ENCODE measurements around the gene IDH3B. TPM values are rescaled to one million over a fixed set of nuclear protein-coding genes. Genes with fewer than 3 reads are reported as not detected.
"Not testable (repeated sequence)": the region's sequence is repeated elsewhere in the genome, so short reads cannot be mapped to it uniquely, and the experiment has no call there.

Gene IDH3B
- total and polyA plus RNA-seq, 7 experiments from 2014 or later = 101 to 161 (median 107) TPM

- Histone ChIP-seq H3K36me3 (ENCODE audit: control insufficient read depth in 2 of 3, insufficient read depth in 3 of 3, low read length in 3 of 3) (no peaks in the 10 kb centered on the region), H3K27me3 (ENCODE audit: control insufficient read depth in 2 of 2, insufficient read depth in 2 of 2, low read length in 2 of 2) (peaks cover 4 to 9% of the 10 kb centered on the region in 2 donors), H3K27ac (ENCODE audit: low read depth, low read length) (no peak overlapping the region), H3K4me1 (ENCODE audit: control insufficient read depth in 2 of 2, insufficient read depth in 2 of 2, low read length in 2 of 2) (peaks cover 6 to 13% of the 10 kb centered on the region in 2 donors), H3K4me3 (ENCODE audit: low read length) (no peak overlapping the region), H3K9me3 (ENCODE audit: control insufficient read depth in 2 of 3, low read length in 3 of 3) (no peaks in the 10 kb centered on the region)
- Mint-ChIP-seq H3K4me3 (peak overlapping the region in 2 of 10 donors; percentile 92 to 93), H3K27ac (peak overlapping the region in 1 of 9 donors; percentile 62), H3K4me1 (peaks cover 24 to 37% (median 31%) of the 10 kb centered on the region in 7 donors), H3K9me3 (peaks cover 0 to 4% (median 0%) of the 10 kb centered on the region in 11 donors), H3K27me3 (peaks cover 8 to 42% (median 14%) of the 10 kb centered on the region in 5 donors), H3K36me3 (peaks cover 0 to 6% (median 0%) of the 10 kb centered on the region in 5 donors)
- CTCF ChIA-PET = interaction anchor here (0.5 to 1.1 kb wide), 3 partner anchors 23 to 231 kb away, joined by 3 to 9 read pairs (median 6); no protein-coding TSS in a partner anchor
- POLR2A ChIA-PET = interaction anchor here (0.7 kb wide), 1 partner anchor 9 kb away, joined by 3 read pairs; no protein-coding TSS in a partner anchor
- no peak for ATAC-seq
- intact Hi-C loops (cut with micrococcal nuclease) = loop anchor here in 1 of 2 donors (5.0 kb wide), 1 partner anchor 357 kb away; the partner anchor contains the start of gene MRPS26
- DNase-seq = no peak
Measured at GRCh38 chr20:2690213-2690612, 26.2 kb upstream of the IDH3B start.

- H3K9me3 Mint-ChIP-seq = peaks cover 0 to 3% (median 0%) of the 10 kb centered on the region in 11 donors
- Histone ChIP-seq H3K27me3 (ENCODE audit: control insufficient read depth in 2 of 2, insufficient read depth in 2 of 2, low read length in 2 of 2) (no peaks in the 10 kb centered on the region), H3K4me1 (ENCODE audit: control insufficient read depth in 2 of 2, insufficient read depth in 2 of 2, low read length in 2 of 2) (peaks cover 6 to 13% of the 10 kb centered on the region in 2 donors), H3K36me3 (ENCODE audit: control insufficient read depth in 2 of 3, insufficient read depth in 3 of 3, low read length in 3 of 3) (no peaks in the 10 kb centered on the region), H3K4me3 (ENCODE audit: low read length) (no peak overlapping the region), H3K9me3 (ENCODE audit: control insufficient read depth in 2 of 3, low read length in 3 of 3) (no peaks in the 10 kb centered on the region), H3K27ac (ENCODE audit: low read depth, low read length) (no peak overlapping the region)
- H3K36me3 Mint-ChIP-seq = peaks cover 0 to 6% (median 0%) of the 10 kb centered on the region in 5 donors
- H3K4me3 Mint-ChIP-seq = peak overlapping the region in 9 of 10 donors; percentile 34 to 73 (median 58)
- intact Hi-C loops (cut with micrococcal nuclease) = loop anchor here (1.0 to 5.0 kb wide), 11 partner anchors 23 to 313 kb away; partner anchors contain the start of genes IDH3B (in 1 of the 2) and PTPRA (in 1 of the 2)
- H3K4me1 Mint-ChIP-seq = peaks cover 24 to 31% (median 27%) of the 10 kb centered on the region in 7 donors
- H3K27ac Mint-ChIP-seq = peak overlapping the region in 6 of 9 donors; percentile 37 to 80 (median 71)
- peak; percentile 95 for ATAC-seq
- ChIA-PET CTCF (interaction anchor here (0.6 to 3.3 kb wide), 18 partner anchors 11 to 427 kb away, joined by 3 to 25 read pairs (median 4); no protein-coding TSS in a partner anchor), POLR2A (interaction anchor here (0.8 to 3.6 kb wide), 8 partner anchors 14 to 163 kb away, joined by 3 to 22 read pairs (median 5); partner anchors contain the start of genes IDH3B and NOP56)
- peaks cover 0 to 34% (median 7%) of the 10 kb centered on the region in 5 donors for H3K27me3 Mint-ChIP-seq
- DNase-seq = peak; percentile 71 to 89 (median 81)
Measured at GRCh38 chr20:2688041-2688591, 24.1 kb upstream of the IDH3B start.

- Histone ChIP-seq H3K4me1 (ENCODE audit: control insufficient read depth in 2 of 2, insufficient read depth in 2 of 2, low read length in 2 of 2) (peaks cover 6 to 13% of the 10 kb centered on the region in 2 donors), H3K36me3 (ENCODE audit: control insufficient read depth in 2 of 3, insufficient read depth in 3 of 3, low read length in 3 of 3) (no peaks in the 10 kb centered on the region), H3K4me3 (ENCODE audit: low read length) (no peak overlapping the region), H3K27ac (ENCODE audit: low read depth, low read length) (no peak overlapping the region), H3K27me3 (ENCODE audit: control insufficient read depth in 2 of 2, insufficient read depth in 2 of 2, low read length in 2 of 2) (no peaks in the 10 kb centered on the region), H3K9me3 (ENCODE audit: control insufficient read depth in 2 of 3, low read length in 3 of 3) (no peaks in the 10 kb centered on the region)
- ChIA-PET CTCF (interaction anchor here (0.6 to 3.3 kb wide), 12 partner anchors 11 to 313 kb away, joined by 3 to 25 read pairs (median 4); no protein-coding TSS in a partner anchor), POLR2A (interaction anchor here (0.8 to 3.6 kb wide), 5 partner anchors 23 to 64 kb away, joined by 4 to 22 read pairs (median 6); partner anchors contain the start of genes IDH3B and NOP56)
- peak overlapping the region in 7 of 10 donors; percentile 51 to 67 (median 58) for H3K4me3 Mint-ChIP-seq
- H3K27ac Mint-ChIP-seq = peak overlapping the region in 6 of 9 donors; percentile 37 to 79 (median 70)
- no peak for ATAC-seq
- no peak for DNase-seq
- peaks cover 0 to 38% (median 13%) of the 10 kb centered on the region in 5 donors for H3K27me3 Mint-ChIP-seq
- H3K9me3 Mint-ChIP-seq = peaks cover 0 to 3% (median 0%) of the 10 kb centered on the region in 11 donors
- peaks cover 0 to 6% (median 0%) of the 10 kb centered on the region in 5 donors for H3K36me3 Mint-ChIP-seq
- intact Hi-C loops (cut with micrococcal nuclease) = loop anchor here in 1 of 2 donors (5.0 kb wide), 1 partner anchor 165 kb away; no protein-coding TSS in a partner anchor
- peaks cover 24 to 31% (median 27%) of the 10 kb centered on the region in 7 donors for H3K4me1 Mint-ChIP-seq
Measured at GRCh38 chr20:2687514-2687913, 23.5 kb upstream of the IDH3B start.

GRCh38 chr20:2684817-2685216, 20.8 kb upstream of the IDH3B start:
- peak; percentile 31 for ATAC-seq
- POLR2A ChIA-PET = not testable (repeated sequence)

GRCh38 chr20:2682040-2682439, 18.0 kb upstream of the IDH3B start:
- intact Hi-C loops (cut with micrococcal nuclease); CTCF ChIA-PET; POLR2A ChIA-PET: not testable (repeated sequence)

More at GRCh38 chr20:2684817-2685216, 20.8 kb upstream of the IDH3B start:
- Mint-ChIP-seq H3K4me1 (peaks cover 8 to 16% (median 13%) of the 10 kb centered on the region in 7 donors), H3K27me3 (peaks cover 19 to 32% (median 25%) of the 10 kb centered on the region in 5 donors)
- CTCF ChIA-PET = interaction anchor here (1.1 to 1.7 kb wide), 2 partner anchors 57 to 68 kb away, joined by 4 read pairs; no protein-coding TSS in a partner anchor
- intact Hi-C loops (cut with micrococcal nuclease) = loop anchor here in 1 of 2 donors (5.0 kb wide), 1 partner anchor 167 kb away; no protein-coding TSS in a partner anchor
- not testable (repeated sequence) for H3K9me3 Mint-ChIP-seq; H3K27me3 ChIP-seq (ENCODE audit: control insufficient read depth in 2 of 2, insufficient read depth in 2 of 2, low read length in 2 of 2); H3K27ac Mint-ChIP-seq; H3K9me3 ChIP-seq (ENCODE audit: control insufficient read depth in 2 of 3, low read length in 3 of 3); H3K36me3 Mint-ChIP-seq; H3K4me3 Mint-ChIP-seq; H3K4me3 ChIP-seq (ENCODE audit: low read length); DNase-seq; H3K36me3 ChIP-seq (ENCODE audit: control insufficient read depth in 2 of 3, insufficient read depth in 3 of 3, low read length in 3 of 3); H3K27ac ChIP-seq (ENCODE audit: low read depth, low read length)
- peaks cover 6 to 13% of the 10 kb centered on the region in 2 donors for H3K4me1 ChIP-seq (ENCODE audit: control insufficient read depth in 2 of 2, insufficient read depth in 2 of 2, low read length in 2 of 2)

GRCh38 chr20:2680046-2680445, 16.0 kb upstream of the IDH3B start:
- peaks cover 0 to 2% (median 0%) of the 10 kb centered on the region in 7 donors for H3K4me1 Mint-ChIP-seq
- no peak overlapping the region for H3K27ac Mint-ChIP-seq
- peaks cover 19 to 33% (median 26%) of the 10 kb centered on the region in 5 donors for H3K27me3 Mint-ChIP-seq
- H3K4me3 Mint-ChIP-seq = no peak overlapping the region
- POLR2A ChIA-PET = no interaction called here
- no peak for ATAC-seq
- DNase-seq = no peak
- intact Hi-C loops (cut with micrococcal nuclease) = no loop called here
- Histone ChIP-seq H3K27ac (ENCODE audit: low read depth, low read length) (no peak overlapping the region), H3K4me1 (ENCODE audit: control insufficient read depth in 2 of 2, insufficient read depth in 2 of 2, low read length in 2 of 2) (no peaks in the 10 kb centered on the region), H3K36me3 (ENCODE audit: control insufficient read depth in 2 of 3, insufficient read depth in 3 of 3, low read length in 3 of 3) (no peaks in the 10 kb centered on the region), H3K4me3 (ENCODE audit: low read length) (no peak overlapping the region), H3K9me3 (ENCODE audit: control insufficient read depth in 2 of 3, low read length in 3 of 3) (no peaks in the 10 kb centered on the region), H3K27me3 (ENCODE audit: control insufficient read depth in 2 of 2, insufficient read depth in 2 of 2, low read length in 2 of 2) (no peaks in the 10 kb centered on the region)
- no peaks in the 10 kb centered on the region for H3K9me3 Mint-ChIP-seq
- CTCF ChIA-PET = interaction anchor here (0.6 kb wide), 1 partner anchor 35 kb away, joined by 3 read pairs; no protein-coding TSS in a partner anchor
- peaks cover 0 to 4% (median 0%) of the 10 kb centered on the region in 5 donors for H3K36me3 Mint-ChIP-seq

More at GRCh38 chr20:2682040-2682439, 18.0 kb upstream of the IDH3B start:
- peaks cover 19 to 33% (median 26%) of the 10 kb centered on the region in 5 donors for H3K27me3 Mint-ChIP-seq
- H3K4me3 ChIP-seq (ENCODE audit: low read length); H3K36me3 ChIP-seq (ENCODE audit: control insufficient read depth in 2 of 3, insufficient read depth in 3 of 3, low read length in 3 of 3); H3K27me3 ChIP-seq (ENCODE audit: control insufficient read depth in 2 of 2, insufficient read depth in 2 of 2, low read length in 2 of 2); H3K9me3 ChIP-seq (ENCODE audit: control insufficient read depth in 2 of 3, low read length in 3 of 3); H3K4me3 Mint-ChIP-seq; DNase-seq; H3K9me3 Mint-ChIP-seq; H3K4me1 ChIP-seq (ENCODE audit: control insufficient read depth in 2 of 2, insufficient read depth in 2 of 2, low read length in 2 of 2); ATAC-seq; H3K36me3 Mint-ChIP-seq; H3K27ac Mint-ChIP-seq; H3K27ac ChIP-seq (ENCODE audit: low read depth, low read length); H3K4me1 Mint-ChIP-seq: not testable (repeated sequence)

Measured in naive thymus-derived CD4-positive, alpha-beta T cell (primary cell).